DMS153 treated with DMSO at 0.1 percent for 48 hours (cell line): Measurements from ENCODE around the gene RTN4RL1.
"Not testable (repeated sequence)": the region's sequence is repeated elsewhere in the genome, so short reads cannot be mapped to it uniquely, and the experiment has no call there.

Source experiments
- DNase-seq: peaks from one replicate; lab custom pipeline; 2025; ENCODE audit not compliant: unreplicated experiment; lab: John Stamatoyannopoulos, UW

Gene RTN4RL1

DNA sequence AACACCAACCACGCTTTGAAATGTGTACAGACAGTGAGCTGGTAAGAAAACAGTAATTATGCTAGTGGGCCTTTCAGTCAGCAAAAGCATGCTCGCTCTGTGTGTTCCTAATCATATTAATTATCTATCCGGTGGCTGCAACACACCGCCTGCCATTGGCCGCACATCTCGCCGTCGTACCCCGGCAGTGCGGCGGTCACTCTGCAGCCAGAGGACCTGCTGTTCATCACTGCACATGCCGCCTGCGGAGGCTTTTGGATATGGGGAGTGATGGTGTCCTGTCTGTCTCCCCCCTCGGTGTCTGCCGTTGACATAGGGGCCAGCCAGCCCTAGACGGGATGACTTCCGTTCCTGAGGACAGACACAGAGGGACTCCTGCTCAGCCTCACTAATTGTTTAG, 126.8 kb downstream of the RTN4RL1 start:
- DNase-seq, result no peak

- no peak for DNase-seq
These were observed 128.0 kb downstream of the RTN4RL1 start for GRCh38 chr17:1897105-1897656.

GRCh38 chr17:1896243-1897104, 128.7 kb downstream of the RTN4RL1 start:
- no peak for DNase-seq

GRCh38 chr17:1895479-1895878, 129.7 kb downstream of the RTN4RL1 start:
- not testable (repeated sequence) for DNase-seq

DNA sequence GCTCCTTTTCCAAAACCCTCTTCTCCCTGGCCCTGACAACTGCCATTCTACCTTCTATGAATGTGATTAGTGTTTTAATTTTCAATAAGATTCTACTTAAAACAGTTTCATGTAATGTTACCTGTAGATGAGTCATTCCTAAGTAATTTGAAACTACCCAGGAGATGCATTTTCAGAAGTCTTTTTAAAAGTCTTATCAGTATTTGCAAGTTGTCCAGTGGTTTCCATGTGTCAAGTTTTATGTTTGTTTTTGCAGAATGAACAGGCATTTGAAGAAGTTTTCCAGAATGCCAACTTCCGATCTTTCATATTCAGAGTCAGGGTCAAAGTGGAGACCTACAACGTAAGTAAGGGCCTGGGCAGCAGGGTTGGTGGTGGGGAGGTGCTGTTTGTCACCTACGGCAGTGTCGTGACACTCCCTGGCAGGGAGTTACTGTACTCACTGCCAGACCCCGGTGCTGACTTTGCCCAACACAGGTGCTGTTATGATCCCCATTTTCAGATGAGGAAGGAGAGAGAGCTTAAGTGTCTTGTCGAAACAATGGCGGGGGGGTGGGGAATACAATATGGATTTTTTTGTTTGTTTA, 130.3 kb downstream of the RTN4RL1 start:
- DNase-seq, result no peak

GRCh38 chr17:1890758-1891450, 134.2 kb downstream of the RTN4RL1 start:
- no peak for DNase-seq

DNA sequence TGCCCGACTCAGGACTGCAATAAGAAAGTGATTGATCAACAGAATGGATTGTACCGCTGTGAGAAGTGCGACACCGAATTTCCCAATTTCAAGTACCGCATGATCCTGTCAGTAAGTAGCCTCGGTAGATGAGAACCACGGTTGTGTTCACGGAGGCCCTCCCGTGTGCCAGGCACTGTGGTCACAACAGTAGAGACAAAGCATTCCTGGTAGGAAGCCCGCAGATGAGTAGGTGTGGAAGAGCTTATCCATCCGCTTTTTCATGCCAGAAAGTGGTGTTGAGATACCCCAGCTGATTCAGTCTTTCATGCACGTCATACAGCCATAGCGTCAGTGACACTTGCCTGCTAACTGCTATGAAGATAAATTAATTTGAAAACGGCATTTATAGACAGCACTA, 136.4 kb downstream of the RTN4RL1 start:
- no peak for DNase-seq
